SH-SY5Y (cell line): ENCODE measurements around the gene NAA38.

Experiments
- GATA2 ChIP-seq: IDR thresholded peaks from 2 replicates; pipeline ENCODE4 v1.6.1; 2011; ENCODE audit warnings: mild to moderate bottlenecking, low read depth, low read length
- GATA3 ChIP-seq: IDR thresholded peaks from 2 replicates; pipeline ENCODE4 v1.6.1; 2011; ENCODE audit warnings: low read depth, mild to moderate bottlenecking, low read length, moderate library complexity

GRCh38 chr17:7849751-7850504 lies 7.4 kb downstream of the NAA38 start:
- TF ChIP-seq GATA2 (no peak), GATA3 (no peak)
